Measurements from ENCODE around the gene EFNA4. TPM values are rescaled to one million over a fixed set of nuclear protein-coding genes. Genes with fewer than 3 reads are reported as not detected.
A peak's percentile ranks its signal among the peaks of the same experiment; 100 is the strongest.

Gene EFNA4
- total RNA-seq, 1 donor from 2014 or later, result 10.7 TPM

DNA sequence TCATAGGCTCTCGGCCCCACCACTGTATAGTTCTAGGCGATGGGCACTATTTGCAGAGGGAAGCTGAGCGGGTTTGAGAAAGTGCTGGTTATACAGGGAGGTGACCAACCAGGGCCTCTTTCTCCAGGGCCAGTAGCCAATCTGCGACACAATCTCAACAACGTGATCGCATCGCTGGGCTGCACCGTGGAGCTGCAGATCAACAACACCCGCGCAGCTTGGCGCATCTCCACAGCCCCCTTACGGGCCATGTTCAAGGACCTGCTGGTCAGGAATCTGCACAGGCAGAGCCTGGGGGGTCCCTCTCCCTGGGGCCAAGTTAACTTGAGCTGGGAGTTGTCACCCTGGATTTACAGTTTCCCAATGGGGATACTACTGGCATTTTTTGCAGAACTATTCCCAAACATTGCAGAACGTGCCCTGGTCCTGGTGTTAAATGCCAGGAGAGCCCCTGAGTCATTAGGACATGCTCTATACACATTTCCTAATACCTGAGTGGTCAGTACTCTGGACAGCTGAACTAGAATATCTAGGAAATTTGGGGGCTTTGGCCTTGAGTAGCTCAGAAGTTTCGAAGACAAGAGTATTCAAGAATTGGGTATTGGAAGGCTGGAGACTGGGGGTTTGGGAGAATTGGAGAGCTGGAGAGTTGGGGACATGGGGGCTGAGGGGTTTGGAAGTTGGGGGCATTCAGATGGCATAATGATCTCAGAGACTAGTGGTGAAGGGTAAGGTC is 23.0 kb upstream of the EFNA4 start:
- Histone ChIP-seq H3K9ac (no peak overlapping the region), H2AFZ (replicated peaks) (no peak overlapping the region), H3K4me2 (no peak overlapping the region), H3F3A (ENCODE audit: low read depth) (no peaks in the 10 kb centered on the region), H3K4me1 (peaks cover 15% of the 10 kb centered on the region), H3K27me3 (no peaks in the 10 kb centered on the region), H3K79me2 (ENCODE audit: low read depth) (no peaks in the 10 kb centered on the region), H4K20me1 (ENCODE audit: low read depth) (no peaks in the 10 kb centered on the region), H3K27ac (no peak overlapping the region), H3K9me3 (ENCODE audit: low read depth) (no peaks in the 10 kb centered on the region), H3K36me3 (no peaks in the 10 kb centered on the region), H3K4me3 (no peak overlapping the region)
- no peak for DNase-seq (ENCODE audit: low spot score)
- H3K27ac Mint-ChIP-seq, result no peak overlapping the region
- no peak overlapping the region for H3K4me3 Mint-ChIP-seq
- H3K27me3 Mint-ChIP-seq (ENCODE audit: insufficient read depth, low read depth), result peaks cover 8% of the 10 kb centered on the region
- H3K9me3 Mint-ChIP-seq, result no peaks in the 10 kb centered on the region
- TF ChIP-seq EZH2phosphoT487 (IDR thresholded peaks at IDR 0.05) (no peak), EZH2 (IDR thresholded peaks at IDR 0.05) (no peak)
- TF ChIP-seq, protein P1, sequence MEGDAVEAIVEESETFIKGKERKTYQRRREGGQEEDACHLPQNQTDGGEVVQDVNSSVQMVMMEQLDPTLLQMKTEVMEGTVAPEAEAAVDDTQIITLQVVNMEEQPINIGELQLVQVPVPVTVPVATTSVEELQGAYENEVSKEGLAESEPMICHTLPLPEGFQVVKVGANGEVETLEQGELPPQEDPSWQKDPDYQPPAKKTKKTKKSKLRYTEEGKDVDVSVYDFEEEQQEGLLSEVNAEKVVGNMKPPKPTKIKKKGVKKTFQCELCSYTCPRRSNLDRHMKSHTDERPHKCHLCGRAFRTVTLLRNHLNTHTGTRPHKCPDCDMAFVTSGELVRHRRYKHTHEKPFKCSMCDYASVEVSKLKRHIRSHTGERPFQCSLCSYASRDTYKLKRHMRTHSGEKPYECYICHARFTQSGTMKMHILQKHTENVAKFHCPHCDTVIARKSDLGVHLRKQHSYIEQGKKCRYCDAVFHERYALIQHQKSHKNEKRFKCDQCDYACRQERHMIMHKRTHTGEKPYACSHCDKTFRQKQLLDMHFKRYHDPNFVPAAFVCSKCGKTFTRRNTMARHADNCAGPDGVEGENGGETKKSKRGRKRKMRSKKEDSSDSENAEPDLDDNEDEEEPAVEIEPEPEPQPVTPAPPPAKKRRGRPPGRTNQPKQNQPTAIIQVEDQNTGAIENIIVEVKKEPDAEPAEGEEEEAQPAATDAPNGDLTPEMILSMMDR (IDR thresholded peaks at IDR 0.05), result no peak
- peaks cover 28% of the 10 kb centered on the region for H3K4me1 Mint-ChIP-seq
- no peaks in the 10 kb centered on the region for H3K36me3 Mint-ChIP-seq

DNA sequence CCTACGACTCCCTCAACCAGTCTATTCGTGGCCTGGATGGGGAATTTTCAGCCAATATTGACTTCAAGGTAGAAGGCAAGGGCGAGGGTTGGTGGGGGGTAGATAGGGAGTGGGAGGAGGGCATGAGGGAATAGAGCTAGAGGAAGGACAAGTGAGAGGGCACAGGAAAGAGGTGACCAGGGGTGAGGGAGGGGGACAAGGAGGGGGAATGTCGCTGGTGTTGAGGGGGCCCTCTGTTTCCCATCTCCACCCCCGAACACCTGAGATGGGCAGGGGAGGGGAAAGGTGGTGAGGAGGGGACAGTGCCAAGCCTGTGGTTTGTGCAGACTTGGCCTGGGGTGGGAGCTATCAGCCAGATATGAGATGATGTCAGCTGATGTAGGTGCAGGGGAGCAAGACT is 20.8 kb upstream of the EFNA4 start:
- no peaks in the 10 kb centered on the region for H3K79me2 ChIP-seq (ENCODE audit: low read depth)
- no peak overlapping the region for H3K4me2 ChIP-seq
- peaks cover 30% of the 10 kb centered on the region for H3K4me1 Mint-ChIP-seq
- no peak overlapping the region for H3K27ac ChIP-seq
- peaks cover under 1% of the 10 kb centered on the region for H3F3A ChIP-seq (ENCODE audit: low read depth)
- H3K9ac ChIP-seq, result no peak overlapping the region
- peaks cover 9% of the 10 kb centered on the region for H3K27me3 Mint-ChIP-seq (ENCODE audit: insufficient read depth, low read depth)
- H3K36me3 ChIP-seq, result no peaks in the 10 kb centered on the region
- H4K20me1 ChIP-seq (ENCODE audit: low read depth), result no peaks in the 10 kb centered on the region
- TF ChIP-seq, protein P1 (IDR thresholded peaks at IDR 0.05), result no peak
- TF ChIP-seq EZH2 (IDR thresholded peaks at IDR 0.05), result no peak
- TF ChIP-seq EZH2phosphoT487 (IDR thresholded peaks at IDR 0.05), result no peak
- peak overlapping the region; percentile 48 for H3K4me3 Mint-ChIP-seq
- no peaks in the 10 kb centered on the region for H3K27me3 ChIP-seq
- peaks cover 3% of the 10 kb centered on the region for H3K4me1 ChIP-seq
- H3K4me3 ChIP-seq, result no peak overlapping the region
- no peak overlapping the region for H2AFZ ChIP-seq (replicated peaks)
- no peaks in the 10 kb centered on the region for H3K9me3 ChIP-seq (ENCODE audit: low read depth)
- no peaks in the 10 kb centered on the region for H3K9me3 Mint-ChIP-seq
- H3K27ac Mint-ChIP-seq, result no peak overlapping the region
- no peaks in the 10 kb centered on the region for H3K36me3 Mint-ChIP-seq
- DNase-seq (ENCODE audit: low spot score), result no peak

DNA sequence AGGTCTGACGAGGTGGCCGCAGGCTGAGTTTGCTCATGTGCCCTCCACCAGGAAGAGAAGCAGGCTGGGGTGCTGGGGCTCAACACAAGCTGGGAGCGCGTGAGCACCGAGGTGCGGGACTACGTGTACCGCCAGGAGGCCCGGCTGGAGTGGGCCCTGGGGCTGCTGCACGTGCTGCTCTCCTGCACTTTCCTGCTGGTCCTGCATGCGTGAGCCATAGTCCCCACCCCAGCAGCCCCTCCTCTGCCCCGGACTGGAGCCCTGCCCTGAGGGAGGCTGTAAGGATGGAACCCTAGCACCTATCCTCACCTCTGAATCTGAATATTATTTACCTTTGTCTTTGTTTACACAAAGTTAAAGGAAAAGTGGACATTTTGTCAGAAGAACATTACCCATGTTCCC is 20.2 kb upstream of the EFNA4 start:
- Mint-ChIP-seq H3K27me3 (ENCODE audit: insufficient read depth, low read depth) (peaks cover 9% of the 10 kb centered on the region), H3K27ac (no peak overlapping the region), H3K4me1 (peaks cover 33% of the 10 kb centered on the region), H3K9me3 (no peaks in the 10 kb centered on the region), H3K36me3 (no peaks in the 10 kb centered on the region), H3K4me3 (no peak overlapping the region)
- TF ChIP-seq, protein P1 (IDR thresholded peaks at IDR 0.05), result no peak
- no peak for TF ChIP-seq EZH2phosphoT487 (IDR thresholded peaks at IDR 0.05)
- no peak for TF ChIP-seq EZH2 (IDR thresholded peaks at IDR 0.05)
- H3K4me1 ChIP-seq, result peaks cover 3% of the 10 kb centered on the region
- H3K27ac ChIP-seq, result no peak overlapping the region
- H4K20me1 ChIP-seq (ENCODE audit: low read depth), result no peaks in the 10 kb centered on the region
- H2AFZ ChIP-seq (replicated peaks), result no peak overlapping the region
- H3K9me3 ChIP-seq (ENCODE audit: low read depth), result no peaks in the 10 kb centered on the region
- H3K36me3 ChIP-seq, result no peaks in the 10 kb centered on the region
- no peaks in the 10 kb centered on the region for H3K79me2 ChIP-seq (ENCODE audit: low read depth)
- peaks cover 2% of the 10 kb centered on the region for H3F3A ChIP-seq (ENCODE audit: low read depth)
- no peaks in the 10 kb centered on the region for H3K27me3 ChIP-seq
- no peak overlapping the region for H3K4me3 ChIP-seq
- no peak for DNase-seq (ENCODE audit: low spot score)
- no peak overlapping the region for H3K4me2 ChIP-seq
- no peak overlapping the region for H3K9ac ChIP-seq
